Activated CD8-positive, alpha-beta memory T cell treated with anti-CD3 and anti-CD28 coated beads, Interleukin-2, amount 50 U/mL, for 1 hour (primary cell): ENCODE measurements around the gene CCS.
A peak's percentile ranks its signal among the peaks of the same experiment; 100 is the strongest.
"Not testable (repeated sequence)": the region's sequence is repeated elsewhere in the genome, so short reads cannot be mapped to it uniquely, and the experiment has no call there.

Source experiments
- DNase-seq: peaks from one replicate; pipeline ENCODE4 v3.0.0-alpha.2; 2020; ENCODE audit errors: extremely low read depth

The CCS gene

GRCh38 chr11:66561178-66561974 is 31.6 kb upstream of the CCS start:
- DNase-seq, result no peak

DNA sequence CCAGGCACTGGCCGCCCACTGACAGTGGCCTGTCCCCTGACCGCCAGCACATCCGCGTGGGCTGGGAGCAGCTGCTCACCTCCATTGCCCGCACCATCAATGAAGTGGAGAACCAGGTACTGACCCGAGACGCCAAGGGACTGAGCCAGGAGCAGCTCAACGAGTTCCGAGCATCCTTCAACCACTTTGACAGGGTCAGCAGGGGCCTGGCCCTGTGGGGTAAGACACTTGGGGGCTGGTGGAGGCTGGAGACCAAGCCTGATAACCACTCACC is 31.1 kb upstream of the CCS start:
- no peak for DNase-seq

DNA sequence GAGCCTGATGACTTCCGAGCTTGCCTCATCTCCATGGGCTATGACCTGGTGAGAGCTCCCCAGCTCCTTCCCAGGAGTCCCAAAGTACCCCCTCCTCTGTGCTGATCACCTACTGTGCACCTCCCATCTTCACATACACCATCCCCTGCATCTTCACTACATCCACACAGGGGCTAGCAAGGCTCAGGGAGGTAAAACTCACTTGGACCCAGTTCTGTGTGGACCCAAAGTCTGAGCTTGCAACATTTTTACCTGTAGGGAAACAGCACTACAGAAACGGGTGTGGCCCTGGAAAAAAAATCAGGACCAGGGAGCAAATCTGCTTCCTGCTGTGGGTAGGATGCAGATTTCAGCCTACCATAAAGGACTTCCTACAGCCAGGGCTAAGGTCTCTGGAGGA is 30.7 kb upstream of the CCS start:
- DNase-seq, result no peak

- no peak for DNase-seq
These were observed 29.9 kb upstream of the CCS start for GRCh38 chr11:66562907-66563583.

- no peak for DNase-seq
These were observed 29.2 kb upstream of the CCS start for GRCh38 chr11:66563832-66564231.

GRCh38 chr11:66564538-66564937 is 28.4 kb upstream of the CCS start:
- DNase-seq, result no peak

GRCh38 chr11:66564984-66565383 is 28.0 kb upstream of the CCS start:
- DNase-seq, result no peak

DNA sequence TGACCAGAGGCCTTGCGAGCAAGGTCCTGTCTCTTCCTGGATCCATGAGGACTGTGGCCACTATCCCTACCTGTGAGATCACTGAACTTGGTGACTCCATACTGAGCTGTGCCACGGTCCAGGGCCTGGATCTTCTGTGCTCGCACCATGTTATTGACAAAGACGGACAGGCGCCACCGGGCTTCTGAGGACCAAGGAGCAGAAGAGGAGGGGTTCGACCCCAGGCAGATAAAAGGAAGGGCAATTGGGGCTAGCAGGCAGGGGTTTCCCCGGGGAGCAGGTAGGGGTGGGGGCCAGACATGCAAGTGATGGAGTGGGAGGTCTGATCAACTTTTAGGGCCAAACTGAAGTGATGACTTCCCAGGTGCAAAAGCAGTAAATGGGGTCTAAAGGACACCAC is 26.8 kb upstream of the CCS start:
- DNase-seq, result no peak

DNA sequence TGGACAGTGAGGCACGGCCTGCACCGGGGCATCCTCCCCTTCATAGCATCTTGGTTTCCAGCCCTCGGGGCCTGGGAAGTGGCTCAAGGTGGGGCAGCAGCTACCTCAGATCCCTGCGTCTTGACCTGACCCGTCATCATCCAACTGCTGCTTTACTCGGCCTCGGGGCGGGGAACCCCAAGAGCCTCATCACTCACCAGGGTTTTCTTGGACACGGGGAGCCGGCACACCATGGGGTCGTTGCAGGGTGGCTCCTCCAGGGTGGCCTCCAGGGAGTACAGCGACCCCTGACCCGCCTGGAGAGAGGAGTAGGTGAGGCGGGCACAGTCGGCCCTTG is 25.2 kb upstream of the CCS start:
- DNase-seq, result no peak

DNA sequence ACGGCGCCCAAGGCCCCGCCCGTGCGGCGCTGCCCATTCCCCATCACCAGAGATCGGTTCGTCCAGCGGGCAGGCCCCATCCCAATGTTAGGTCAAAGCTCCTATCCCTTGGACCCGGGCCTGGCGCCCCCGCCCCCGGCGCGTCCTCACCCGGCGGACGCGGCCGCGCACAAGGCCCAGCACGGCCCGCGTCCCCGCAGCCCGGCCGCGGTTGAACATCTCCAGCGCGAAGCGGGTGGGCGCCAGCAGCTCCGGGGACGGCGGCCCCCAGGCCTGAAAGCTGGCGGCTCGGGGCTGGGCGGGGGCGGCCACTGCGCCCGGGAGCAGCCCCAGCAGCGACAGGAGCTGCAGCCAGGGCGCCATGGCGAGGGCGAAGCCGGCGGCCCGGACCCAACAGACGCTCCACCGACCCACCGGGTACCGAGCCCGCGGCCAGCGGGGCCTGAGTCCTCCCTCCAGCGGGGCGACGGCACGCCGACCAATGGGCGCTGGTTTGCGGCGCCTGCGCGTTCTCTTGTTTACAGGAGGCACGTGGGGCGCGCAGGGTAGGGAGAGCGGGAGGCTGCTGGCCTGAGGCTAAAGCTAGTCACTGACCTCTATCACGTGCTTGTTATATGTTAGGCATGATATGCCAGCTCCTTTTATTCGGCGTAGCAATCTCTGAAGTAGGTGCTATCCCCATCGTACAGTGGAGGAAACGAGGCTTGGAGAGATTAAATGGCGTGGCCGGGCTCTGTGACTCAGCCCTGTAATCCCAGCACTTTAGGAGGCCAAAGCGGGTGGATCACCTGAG is 24.7 kb upstream of the CCS start, which contains the start of gene CTSF:
TSS of gene CTSF (minus strand) at position 483 of the 793 bp plus-strand sequence. CDS start at position 363, 120 bp downstream.
- DNase-seq, result peak; percentile 36

GRCh38 chr11:66569076-66569475 is 23.9 kb upstream of the CCS start:
- DNase-seq, result no peak

- no peak for DNase-seq
These were observed 22.7 kb upstream of the CCS start for GRCh38 chr11:66570079-66570849.

- no peak for DNase-seq
These were observed 22.2 kb upstream of the CCS start for GRCh38 chr11:66570850-66571180.

DNA sequence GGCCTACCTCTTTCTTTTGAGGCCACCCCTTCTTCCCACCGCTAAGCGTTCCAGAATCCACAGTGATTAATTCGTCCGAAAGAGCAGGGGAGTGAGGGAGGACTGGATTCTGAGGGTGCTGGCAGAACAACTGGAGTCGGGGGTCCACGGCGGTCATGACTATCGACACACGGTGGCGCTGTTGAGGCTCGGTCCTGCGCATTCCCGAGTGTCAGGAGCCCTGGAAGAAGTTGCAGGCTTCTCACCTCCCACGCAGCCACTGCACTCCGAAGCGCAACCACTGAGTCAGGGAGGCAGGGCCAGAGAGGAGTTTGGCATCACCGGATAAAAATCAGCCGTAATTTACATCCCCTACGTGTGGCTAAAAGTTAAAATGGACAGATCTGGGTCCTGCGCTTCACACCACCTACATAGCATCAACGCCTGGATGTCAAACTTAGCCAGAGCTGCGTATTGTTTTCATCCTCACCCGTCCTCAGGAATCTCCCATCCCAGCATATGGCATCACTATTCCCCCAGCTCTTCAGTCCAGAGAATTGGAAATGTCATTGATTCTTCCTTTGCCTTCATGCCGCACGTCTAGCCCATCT is 13.9 kb upstream of the CCS start:
- DNase-seq, result peak; percentile 55

DNA sequence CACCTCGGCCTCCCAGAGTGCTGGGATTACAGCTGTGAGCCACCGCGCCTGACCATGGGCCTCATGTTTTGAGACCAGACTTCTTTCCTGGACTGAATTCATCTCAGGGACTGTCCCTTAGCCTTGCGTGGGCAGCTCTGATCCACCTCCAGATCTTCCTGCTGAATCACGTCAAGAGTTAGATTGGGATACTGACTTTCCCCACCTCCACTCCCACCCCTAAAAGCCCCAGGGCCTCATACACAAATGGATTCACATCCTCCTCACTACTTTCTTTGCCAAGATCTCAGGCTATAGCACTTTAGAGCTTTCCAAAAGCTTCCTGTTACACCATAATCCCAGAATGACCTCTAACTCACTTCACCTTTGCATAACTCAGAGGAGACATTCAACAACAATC is 12.2 kb upstream of the CCS start:
- DNase-seq, result no peak

- DNase-seq, result no peak
These were observed 11.7 kb upstream of the CCS start for GRCh38 chr11:66581261-66581660.

DNA sequence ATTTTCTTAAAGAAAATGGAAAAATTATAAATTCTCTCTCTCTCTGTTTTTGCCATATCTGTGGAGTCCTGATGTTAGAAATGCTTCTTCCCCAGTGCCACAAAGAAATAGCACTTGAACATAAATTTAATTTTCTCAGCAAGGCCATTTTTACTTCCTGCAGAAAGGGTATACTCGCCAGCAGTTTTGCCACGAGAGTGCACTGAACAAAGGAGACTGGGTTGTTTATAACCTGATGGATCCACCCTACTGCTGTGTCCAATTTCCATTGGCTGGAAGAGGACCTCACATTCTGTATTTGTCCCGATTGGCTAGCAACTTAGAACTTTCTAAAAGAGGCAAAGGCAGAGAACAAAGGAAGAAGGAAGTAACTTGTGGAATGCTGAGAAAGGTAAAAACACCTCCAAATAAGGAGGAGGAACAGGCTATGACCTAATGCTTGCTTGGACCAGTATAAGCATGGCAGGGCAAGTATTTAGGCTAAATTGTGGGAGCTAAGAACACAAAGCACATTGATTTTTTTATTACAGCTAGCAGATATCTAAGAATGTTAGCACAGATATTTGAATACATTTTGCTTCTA is 10.3 kb upstream of the CCS start:
- DNase-seq, result not testable (repeated sequence)

DNA sequence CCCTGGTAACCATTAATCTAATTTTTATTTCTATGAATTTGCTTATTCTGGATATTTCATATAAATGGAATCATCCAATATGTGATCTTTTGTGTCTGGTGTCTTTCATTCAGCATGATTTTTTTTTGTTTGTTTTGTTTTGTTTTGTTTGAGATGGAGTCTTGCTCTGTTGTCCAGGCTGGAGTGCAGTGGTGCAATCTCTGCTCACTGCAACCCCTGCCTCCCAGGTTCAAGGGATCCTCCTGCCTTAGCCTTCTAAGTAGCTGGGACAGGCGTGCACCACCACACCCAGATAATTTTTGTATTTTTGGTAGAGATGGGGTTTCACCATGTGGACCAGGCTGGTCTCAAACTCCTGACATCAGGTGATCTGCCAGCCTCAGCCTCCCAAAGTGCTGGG is 7.5 kb upstream of the CCS start:
- DNase-seq, result not testable (repeated sequence)

DNA sequence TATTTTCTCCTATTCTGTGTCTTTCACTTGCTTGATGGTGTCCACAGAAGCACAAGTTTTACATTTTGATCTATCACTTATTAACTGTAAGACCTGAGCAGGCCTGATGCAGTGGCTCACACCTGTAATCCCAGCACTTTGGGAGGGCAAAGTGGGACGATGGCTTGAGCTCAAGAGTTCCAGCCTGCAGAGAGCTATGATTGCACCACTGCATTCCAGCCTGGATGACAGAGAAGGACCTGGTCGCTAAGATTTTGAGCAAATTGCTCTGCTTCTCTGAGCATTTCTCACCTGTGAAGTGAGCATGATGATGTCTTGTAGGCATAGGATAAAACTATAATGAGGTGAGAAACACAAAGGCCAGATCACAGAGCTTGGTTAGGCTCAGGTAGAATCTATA is 6.8 kb upstream of the CCS start:
- DNase-seq, result no peak

DNA sequence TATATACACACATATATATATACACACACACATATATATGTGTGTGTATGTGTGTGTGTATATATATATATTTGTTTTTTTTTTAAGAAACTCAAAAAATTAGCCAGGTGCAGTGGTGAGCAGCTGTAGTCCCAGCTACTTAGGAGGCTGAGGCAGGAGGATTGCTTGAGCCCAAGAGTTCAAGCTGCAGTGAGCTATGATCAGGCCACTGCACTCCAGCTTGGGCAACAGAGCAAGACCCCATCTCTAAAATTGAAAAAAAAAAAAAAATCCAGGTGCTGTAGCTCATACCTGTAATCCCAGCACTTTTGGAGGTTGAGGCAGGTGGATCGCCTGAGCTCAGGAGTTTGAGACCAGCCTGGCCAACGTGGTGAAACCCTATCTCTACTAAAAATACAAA is 3.7 kb upstream of the CCS start:
- DNase-seq, result not testable (repeated sequence)

DNA sequence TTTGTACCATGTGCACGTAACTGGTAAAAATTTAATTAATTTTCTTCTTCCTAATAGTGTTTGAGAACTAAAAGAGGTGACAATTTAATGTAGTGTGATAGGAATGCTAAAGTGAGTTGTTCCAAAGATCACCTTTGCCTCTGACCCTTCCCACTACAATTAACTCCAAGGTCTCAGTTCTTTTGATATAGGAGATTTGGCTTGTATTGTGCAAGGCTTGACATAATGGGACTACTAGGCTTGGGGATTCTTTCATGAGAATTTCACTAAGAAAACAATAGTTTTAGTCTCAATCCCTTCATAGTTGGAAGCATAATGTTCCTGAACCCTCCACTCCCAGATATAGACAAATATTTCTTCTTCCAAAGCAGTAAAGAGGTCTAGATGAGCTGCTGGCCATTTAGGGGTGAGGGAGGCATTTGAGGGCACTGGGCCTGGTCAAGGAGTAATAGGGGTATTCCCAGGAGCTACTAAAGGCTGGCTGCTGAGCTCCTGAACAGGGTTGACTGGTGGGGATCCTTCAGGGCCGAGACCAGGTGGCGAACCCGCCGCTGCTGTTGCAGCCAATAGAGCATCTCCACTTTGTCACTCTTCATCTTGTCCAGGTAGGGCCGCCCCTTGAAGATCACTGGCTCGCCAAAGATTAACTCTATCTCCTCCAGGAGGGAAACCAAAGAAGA is 2.8 kb upstream of the CCS start:
- no peak for DNase-seq
